Peyer's patch (tissue), 4 donors: ENCODE results near the gene FOXJ2. TPM values are rescaled to one million over a fixed set of nuclear protein-coding genes. Genes with fewer than 3 reads are reported as not detected.
"Not testable (repeated sequence)": the region's sequence is repeated elsewhere in the genome, so short reads cannot be mapped to it uniquely, and the experiment has no call there.

ENCODE experiments used
- DNase-seq, 3 donors: peaks; one replicate each; pipeline ENCODE4 v3.0.0-alpha.2; 2017 to 2019
- H3K27ac ChIP-seq, 4 donors: fragments of 200-600 bp; sonication (generic); one replicate each; pipeline ENCODE4 v1.5.1; 2016 to 2019
- H3K27me3 ChIP-seq, 2 donors: fragments of 200-600 bp; sonication (generic); one replicate each; pipeline ENCODE4 v1.5.1; 2019
- H3K36me3 ChIP-seq, 3 donors: fragments of 200-600 bp; sonication (generic); one replicate each; pipeline ENCODE4 v1.5.1; 2016 to 2019
- H3K4me1 ChIP-seq, 4 donors: fragments of 200-600 bp; sonication (generic); one replicate each; pipeline ENCODE4 v1.5.1; 2016 to 2019
- H3K4me3 ChIP-seq, 4 donors: fragments of 200-600 bp; sonication (generic); 1 replicate in 3 of 4; 2 replicates in 1 of 4; pipeline ENCODE4 v1.5.1; 2016 to 2019; ENCODE audit warnings: mild to moderate bottlenecking in 1 of 4
- H3K9me3 ChIP-seq, 4 donors: fragments of 200-600 bp; sonication (generic); one replicate each; pipeline ENCODE4 v1.5.1; 2016 to 2019; ENCODE audit warnings: mild to moderate bottlenecking in 1 of 4
- POLR2A ChIP-seq, 2 donors: fragments of 450-650 bp; IDR thresholded peaks; one replicate each; pipeline ENCODE4 v1.5.1; 2017; ENCODE audit warnings: antibody characterized with exemption in 2 of 2, mild to moderate bottlenecking in 2 of 2, moderate library complexity in 2 of 2
- total RNA-seq, 4 donors: library from RNA; depleted of rRNA; stranded (reverse); fragments of >200 nt; gene quantifications; one replicate each; pipeline ENCODE4 v1.1.0, GENCODE V29; 2016
- TF ChIP-seq, protein P1 (sequence below), 6 experiments: fragments of 450-650 bp in 4 of 6; fragments of 200-600 bp in 2 of 6; sonication (generic) in 1 of 6; IDR thresholded peaks; one replicate each; pipeline ENCODE4 v1.5.1; 2017 to 2019; ENCODE audit warnings: antibody characterized with exemption in 6 of 6, mild to moderate bottlenecking in 3 of 6, moderate library complexity in 1 of 6

Gene FOXJ2
- 10 to 100 TPM in 3 of 4 donors, 1 to 10 TPM in 1; 9.6 to 16.5 (median 13.9) TPM for total RNA-seq

DNA sequence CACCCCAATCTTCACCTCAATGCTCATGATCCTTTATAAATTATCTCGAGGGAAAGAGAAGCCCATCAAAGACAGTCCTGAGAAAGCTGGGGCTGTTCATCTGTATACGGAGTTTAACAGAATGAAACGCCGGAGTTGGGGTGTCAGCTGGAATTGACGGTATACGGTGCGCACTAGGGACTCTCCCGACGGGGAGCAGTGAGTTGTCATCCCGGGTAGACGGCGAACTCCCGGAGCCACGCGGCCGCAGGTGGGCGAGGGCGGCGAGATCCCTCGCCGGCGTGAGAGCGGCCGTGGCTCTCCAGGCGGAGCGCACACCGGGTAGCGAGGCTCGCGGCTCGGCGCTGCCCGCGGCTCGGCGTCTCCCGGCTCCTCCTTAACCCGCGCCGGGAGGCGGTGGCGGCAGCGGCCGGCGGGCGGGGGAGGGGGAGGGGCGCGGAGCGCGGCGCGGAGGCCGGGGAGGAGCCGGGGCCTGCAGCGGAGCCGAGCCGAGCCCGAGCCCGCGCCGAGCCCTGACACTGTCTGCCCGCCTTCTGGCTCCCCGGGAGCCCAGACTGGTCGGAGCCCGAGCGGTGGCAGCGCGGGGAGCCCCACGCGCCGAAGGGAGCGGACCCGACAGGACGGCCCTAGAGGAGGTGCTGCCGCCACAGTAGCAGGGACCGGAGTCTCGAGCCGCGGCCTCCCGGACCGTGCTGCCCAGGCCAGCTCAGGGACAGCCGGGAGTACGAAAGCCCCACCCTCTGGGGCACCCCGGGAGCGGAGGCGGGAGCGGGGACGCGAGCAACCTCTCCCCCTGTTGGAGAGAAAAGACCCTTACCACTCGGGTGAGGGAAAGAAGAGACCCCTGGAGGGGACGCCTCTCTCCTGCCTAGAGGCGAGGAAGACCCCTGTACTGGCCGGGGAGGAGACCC lies at the start of gene FOXJ2:
FOXJ2 (plus strand) TSS at position 475 of the 911 bp plus-strand sequence. CDS start 7,117 bp downstream, outside the sequence.
- TF ChIP-seq POLR2A (IDR thresholded peaks at IDR 0.05): peak; percentile 50 to 68
- TF ChIP-seq, protein P1, sequence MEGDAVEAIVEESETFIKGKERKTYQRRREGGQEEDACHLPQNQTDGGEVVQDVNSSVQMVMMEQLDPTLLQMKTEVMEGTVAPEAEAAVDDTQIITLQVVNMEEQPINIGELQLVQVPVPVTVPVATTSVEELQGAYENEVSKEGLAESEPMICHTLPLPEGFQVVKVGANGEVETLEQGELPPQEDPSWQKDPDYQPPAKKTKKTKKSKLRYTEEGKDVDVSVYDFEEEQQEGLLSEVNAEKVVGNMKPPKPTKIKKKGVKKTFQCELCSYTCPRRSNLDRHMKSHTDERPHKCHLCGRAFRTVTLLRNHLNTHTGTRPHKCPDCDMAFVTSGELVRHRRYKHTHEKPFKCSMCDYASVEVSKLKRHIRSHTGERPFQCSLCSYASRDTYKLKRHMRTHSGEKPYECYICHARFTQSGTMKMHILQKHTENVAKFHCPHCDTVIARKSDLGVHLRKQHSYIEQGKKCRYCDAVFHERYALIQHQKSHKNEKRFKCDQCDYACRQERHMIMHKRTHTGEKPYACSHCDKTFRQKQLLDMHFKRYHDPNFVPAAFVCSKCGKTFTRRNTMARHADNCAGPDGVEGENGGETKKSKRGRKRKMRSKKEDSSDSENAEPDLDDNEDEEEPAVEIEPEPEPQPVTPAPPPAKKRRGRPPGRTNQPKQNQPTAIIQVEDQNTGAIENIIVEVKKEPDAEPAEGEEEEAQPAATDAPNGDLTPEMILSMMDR (IDR thresholded peaks at IDR 0.05): no peak
- peak within 1 kb of the TSS; percentile 88 to 94 (median 94) for H3K27ac ChIP-seq
- peaks cover 0 to 32% (median 11%) of the 10 kb centered on the region in 4 donors for H3K4me1 ChIP-seq
- H3K4me3 ChIP-seq: peak within 1 kb of the TSS; percentile 87 to 95 (median 91)
- H3K9me3 ChIP-seq: no peaks in the 10 kb centered on the region
- no peaks in the 10 kb centered on the region for H3K36me3 ChIP-seq
- DNase-seq: peak; percentile 70 to 92 (median 89)
- no peaks in the 10 kb centered on the region for H3K27me3 ChIP-seq

DNA sequence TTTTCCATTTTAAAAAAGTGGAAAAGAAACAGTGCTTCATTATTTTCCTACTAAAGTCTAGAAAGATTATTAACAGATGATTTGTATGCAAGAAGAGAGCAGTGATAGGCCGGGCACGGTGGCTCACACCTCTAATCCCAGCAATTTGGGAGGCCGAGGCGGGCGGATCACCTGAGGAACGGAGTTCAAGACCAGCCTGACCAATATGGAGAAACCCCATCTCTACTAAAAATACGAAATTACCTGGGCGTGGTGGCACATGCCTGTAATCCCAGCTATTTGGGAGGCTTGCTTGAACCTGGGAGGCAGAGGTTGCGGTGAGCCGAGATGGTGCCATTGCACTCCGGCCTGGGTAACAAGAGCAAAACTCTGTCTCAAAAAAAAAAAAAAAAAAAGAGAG lies 49.5 kb upstream of the FOXJ2 start:
- not testable (repeated sequence) for H3K36me3 ChIP-seq, H3K4me1 ChIP-seq, H3K9me3 ChIP-seq, H3K27ac ChIP-seq, H3K27me3 ChIP-seq, H3K4me3 ChIP-seq, DNase-seq

DNA sequence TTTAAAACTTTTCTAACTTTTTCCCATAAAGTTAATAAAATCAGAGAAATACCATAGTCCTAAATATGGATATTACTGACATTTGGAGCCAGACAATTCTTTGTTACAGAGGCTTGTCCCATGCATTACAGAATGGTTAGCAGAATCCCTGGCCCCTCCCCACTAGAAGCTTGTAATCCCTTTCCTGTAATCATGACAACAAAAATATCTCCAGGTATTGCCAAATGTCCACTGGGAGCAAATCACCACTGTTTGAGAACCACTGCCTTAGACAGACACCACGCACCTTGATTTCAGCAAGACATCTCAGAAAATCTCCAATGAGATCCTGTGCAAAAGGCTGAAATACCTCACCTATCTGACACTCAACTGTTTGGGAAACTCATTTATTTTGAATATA lies 49.1 kb upstream of the FOXJ2 start:
- H3K4me1 ChIP-seq, H3K4me3 ChIP-seq, DNase-seq, H3K36me3 ChIP-seq, H3K27ac ChIP-seq, H3K9me3 ChIP-seq, H3K27me3 ChIP-seq: not testable (repeated sequence)

GRCh38 chr12:7984900-7985299 lies 47.6 kb upstream of the FOXJ2 start:
- TF ChIP-seq, protein P1 (IDR thresholded peaks at IDR 0.05): no peak
- no peak for TF ChIP-seq POLR2A (IDR thresholded peaks at IDR 0.05)
- Histone ChIP-seq H3K4me1 (no peaks in the 10 kb centered on the region), H3K27ac (no peak overlapping the region), H3K4me3 (no peak overlapping the region), H3K27me3 (no peaks in the 10 kb centered on the region), H3K36me3 (no peaks in the 10 kb centered on the region), H3K9me3 (no peaks in the 10 kb centered on the region)
- DNase-seq: no peak

- Histone ChIP-seq H3K9me3 (no peaks in the 10 kb centered on the region), H3K27me3 (no peaks in the 10 kb centered on the region), H3K4me3 (no peak overlapping the region), H3K4me1 (no peaks in the 10 kb centered on the region), H3K27ac (no peak overlapping the region), H3K36me3 (no peaks in the 10 kb centered on the region)
- DNase-seq: no peak
- TF ChIP-seq, protein P1 (IDR thresholded peaks at IDR 0.05): no peak
Measured at GRCh38 chr12:7985802-7986418, 46.6 kb upstream of the FOXJ2 start.

GRCh38 chr12:7989827-7990491 lies 42.6 kb upstream of the FOXJ2 start:
- peak overlapping the region; percentile 2 to 37 (median 34) for H3K27ac ChIP-seq

More at GRCh38 chr12:7989827-7990491, 42.6 kb upstream of the FOXJ2 start:
- TF ChIP-seq, protein P1 (IDR thresholded peaks at IDR 0.05): no peak
- H3K4me3 ChIP-seq: no peak overlapping the region
- peak in 2 of 3 donors; percentile 48 to 62 for DNase-seq
- H3K36me3 ChIP-seq: no peaks in the 10 kb centered on the region
- no peaks in the 10 kb centered on the region for H3K9me3 ChIP-seq
- no peaks in the 10 kb centered on the region for H3K27me3 ChIP-seq
- H3K4me1 ChIP-seq: no peaks in the 10 kb centered on the region
